GM06990 (cell line): ENCODE results near the gene ZNF835.

Experiments
- DNase-seq: peaks from one replicate; pipeline ENCODE4 v3.0.0-alpha.2; 2011; ENCODE audit not compliant: insufficient read length; ENCODE audit errors: extremely low read depth
- H3K27me3 ChIP-seq: replicated peaks from 2 replicates; pipeline ENCODE4 v1.6.0; 2011; ENCODE audit warnings: low read length; ENCODE audit not compliant: control insufficient read depth, insufficient read depth
- H3K36me3 ChIP-seq: 2 replicates; pipeline ENCODE4 v1.5.1; 2011; ENCODE audit warnings: low read length; ENCODE audit not compliant: control insufficient read depth, insufficient read depth
- H3K4me3 ChIP-seq: replicated peaks from 2 replicates; pipeline ENCODE4 v1.5.1; 2011; ENCODE audit warnings: low read depth, mild to moderate bottlenecking, control low read depth, low read length
- CTCF ChIP-seq: IDR thresholded peaks from 2 replicates; pipeline ENCODE4 v1.5.1; 2011; ENCODE audit warnings: low read length, control low read depth, mild to moderate bottlenecking, inconsistent platforms; ENCODE audit not compliant: insufficient read depth, poor library complexity, severe bottlenecking

The ZNF835 gene

GRCh38 chr19:56637976-56638555 is 33.5 kb downstream of the ZNF835 start:
- H3K27me3 ChIP-seq: no peaks in the 10 kb centered on the region
- TF ChIP-seq CTCF: no peak
- no peak for DNase-seq
- no peak overlapping the region for H3K4me3 ChIP-seq
- no peaks in the 10 kb centered on the region for H3K36me3 ChIP-seq

- Histone ChIP-seq H3K27me3 (no peaks in the 10 kb centered on the region), H3K4me3 (no peak overlapping the region), H3K36me3 (no peaks in the 10 kb centered on the region)
- no peak for TF ChIP-seq CTCF
- no peak for DNase-seq
Observed at GRCh38 chr19:56633021-56633420, 38.5 kb downstream of the ZNF835 start.

- peaks cover 2% of the 10 kb centered on the region for H3K36me3 ChIP-seq
- no peak overlapping the region for H3K4me3 ChIP-seq
- no peaks in the 10 kb centered on the region for H3K27me3 ChIP-seq
- no peak for DNase-seq
- no peak for TF ChIP-seq CTCF
Observed at GRCh38 chr19:56625708-56626107, 45.8 kb downstream of the ZNF835 start.

GRCh38 chr19:56623006-56623405 is 48.6 kb downstream of the ZNF835 start:
- H3K4me3 ChIP-seq: no peak overlapping the region
- no peaks in the 10 kb centered on the region for H3K27me3 ChIP-seq
- TF ChIP-seq CTCF: no peak
- DNase-seq: no peak
- H3K36me3 ChIP-seq: peaks cover 2% of the 10 kb centered on the region

- peaks cover 2% of the 10 kb centered on the region for H3K36me3 ChIP-seq
- DNase-seq: no peak
- no peak for TF ChIP-seq CTCF
- no peaks in the 10 kb centered on the region for H3K27me3 ChIP-seq
- no peak overlapping the region for H3K4me3 ChIP-seq
Observed at GRCh38 chr19:56622374-56622773, 49.2 kb downstream of the ZNF835 start.

GRCh38 chr19:56619121-56619520 is 52.4 kb downstream of the ZNF835 start:
- no peak for DNase-seq
- no peak for TF ChIP-seq CTCF
- Histone ChIP-seq H3K27me3 (no peaks in the 10 kb centered on the region), H3K4me3 (no peak overlapping the region), H3K36me3 (peaks cover 2% of the 10 kb centered on the region)
